ENCODE results near the gene CANX.
"Not testable (repeated sequence)": the region's sequence is repeated elsewhere in the genome, so short reads cannot be mapped to it uniquely, and the experiment has no call there.

Gene CANX

GRCh38 chr5:179734536-179735164 is 35.9 kb downstream of the CANX start:
- CTCF ChIA-PET, result no interaction called here
- H3K27ac ChIP-seq, result no peak overlapping the region
- POLR2A ChIA-PET (ENCODE audit: low non-redundant PET), result no interaction called here
- TF ChIP-seq, protein P1, sequence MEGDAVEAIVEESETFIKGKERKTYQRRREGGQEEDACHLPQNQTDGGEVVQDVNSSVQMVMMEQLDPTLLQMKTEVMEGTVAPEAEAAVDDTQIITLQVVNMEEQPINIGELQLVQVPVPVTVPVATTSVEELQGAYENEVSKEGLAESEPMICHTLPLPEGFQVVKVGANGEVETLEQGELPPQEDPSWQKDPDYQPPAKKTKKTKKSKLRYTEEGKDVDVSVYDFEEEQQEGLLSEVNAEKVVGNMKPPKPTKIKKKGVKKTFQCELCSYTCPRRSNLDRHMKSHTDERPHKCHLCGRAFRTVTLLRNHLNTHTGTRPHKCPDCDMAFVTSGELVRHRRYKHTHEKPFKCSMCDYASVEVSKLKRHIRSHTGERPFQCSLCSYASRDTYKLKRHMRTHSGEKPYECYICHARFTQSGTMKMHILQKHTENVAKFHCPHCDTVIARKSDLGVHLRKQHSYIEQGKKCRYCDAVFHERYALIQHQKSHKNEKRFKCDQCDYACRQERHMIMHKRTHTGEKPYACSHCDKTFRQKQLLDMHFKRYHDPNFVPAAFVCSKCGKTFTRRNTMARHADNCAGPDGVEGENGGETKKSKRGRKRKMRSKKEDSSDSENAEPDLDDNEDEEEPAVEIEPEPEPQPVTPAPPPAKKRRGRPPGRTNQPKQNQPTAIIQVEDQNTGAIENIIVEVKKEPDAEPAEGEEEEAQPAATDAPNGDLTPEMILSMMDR (conservative IDR thresholded peaks at IDR 0.05; ENCODE audit: low read depth), result no peak
- no peak for DNase-seq (ENCODE audit: low spot score)

DNA sequence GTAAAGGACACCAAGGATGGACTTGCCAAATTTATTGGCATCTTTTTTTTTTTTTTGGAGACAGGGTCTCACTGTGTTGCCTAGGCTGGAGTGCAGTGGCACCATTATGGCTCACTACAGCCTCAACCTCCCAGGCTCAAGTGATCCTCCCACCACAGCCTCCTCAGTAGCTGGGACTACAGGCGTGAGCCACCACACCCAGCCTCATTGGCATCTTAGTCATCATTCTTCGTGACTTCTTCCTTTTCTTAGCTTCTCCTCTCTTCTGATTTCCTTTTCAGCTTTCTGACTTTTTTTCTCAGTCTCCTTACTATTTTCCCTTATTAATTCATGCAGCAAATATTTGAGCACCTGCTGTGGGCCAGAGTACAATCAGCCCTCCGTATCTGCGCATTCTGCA is 40.0 kb downstream of the CANX start:
- TF ChIP-seq, protein P1 (conservative IDR thresholded peaks at IDR 0.05; ENCODE audit: low read depth), result no peak
- DNase-seq (ENCODE audit: low spot score), result no peak
- ChIA-PET POLR2A (ENCODE audit: low non-redundant PET) (interaction anchor here (0.7 kb wide), 1 partner anchor 79 kb away, joined by 4 read pairs; no protein-coding TSS in a partner anchor), CTCF (interaction anchor here (0.7 to 1.3 kb wide), 2 partner anchors 25 to 75 kb away, joined by 3 to 5 read pairs; no protein-coding TSS in a partner anchor)
- no peak overlapping the region for H3K27ac ChIP-seq

GRCh38 chr5:179744106-179744505 is 45.3 kb downstream of the CANX start:
- POLR2A ChIA-PET (ENCODE audit: low non-redundant PET); H3K27ac ChIP-seq; DNase-seq (ENCODE audit: low spot score); CTCF ChIA-PET: not testable (repeated sequence)

DNA sequence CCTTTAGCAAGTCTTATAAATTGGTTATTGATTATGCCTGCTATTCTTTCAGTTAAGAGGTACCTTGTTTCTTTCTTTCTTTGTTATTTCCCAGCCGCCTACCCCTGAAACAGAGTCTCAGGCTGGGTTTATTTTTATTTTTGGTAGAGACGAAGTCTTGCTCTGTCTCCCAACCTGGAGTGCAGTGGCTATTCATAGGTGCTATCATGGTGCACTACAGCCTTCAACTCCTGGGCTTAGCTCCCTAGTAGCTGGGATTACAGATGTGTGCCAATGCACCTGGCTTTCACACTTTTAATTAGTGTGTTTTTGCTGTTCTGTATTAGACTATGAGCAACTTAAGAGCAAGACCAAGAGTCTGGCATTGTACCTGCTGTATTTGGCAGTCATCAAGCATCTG is 48.1 kb downstream of the CANX start:
- ChIA-PET CTCF (interaction anchor here (0.8 kb wide), 1 partner anchor 16 kb away, joined by 4 read pairs; no protein-coding TSS in a partner anchor), POLR2A (ENCODE audit: low non-redundant PET) (no interaction called here)

GRCh38 chr5:179747811-179748210 is 49.0 kb downstream of the CANX start:
- ChIA-PET CTCF (no interaction called here), POLR2A (ENCODE audit: low non-redundant PET) (no interaction called here)
- H3K27ac ChIP-seq, result no peak overlapping the region
- DNase-seq (ENCODE audit: low spot score), result no peak
- TF ChIP-seq, protein P1 (conservative IDR thresholded peaks at IDR 0.05; ENCODE audit: low read depth), result no peak

More for the DNA sequence above, 48.1 kb downstream of the CANX start:
- TF ChIP-seq, protein P1 (conservative IDR thresholded peaks at IDR 0.05; ENCODE audit: low read depth), result no peak
- H3K27ac ChIP-seq, result no peak overlapping the region
- no peak for DNase-seq (ENCODE audit: low spot score)

- TF ChIP-seq, protein P1 (conservative IDR thresholded peaks at IDR 0.05; ENCODE audit: low read depth), result no peak
- no peak for DNase-seq (ENCODE audit: low spot score)
- ChIA-PET POLR2A (ENCODE audit: low non-redundant PET) (no interaction called here), CTCF (interaction anchor here (0.9 to 1.3 kb wide), 3 partner anchors 13 to 72 kb away, joined by 3 to 8 read pairs (median 5); no protein-coding TSS in a partner anchor)
- H3K27ac ChIP-seq, result no peak overlapping the region
These were observed 51.2 kb downstream of the CANX start for GRCh38 chr5:179749857-179750508.

- H3K27ac ChIP-seq, result no peak overlapping the region
- TF ChIP-seq, protein P1 (conservative IDR thresholded peaks at IDR 0.05; ENCODE audit: low read depth), result no peak
- ChIA-PET CTCF (interaction anchor here (1.5 kb wide), 1 partner anchor 9 kb away, joined by 10 read pairs; no protein-coding TSS in a partner anchor), POLR2A (ENCODE audit: low non-redundant PET) (no interaction called here)
- DNase-seq (ENCODE audit: low spot score), result no peak
These were observed 55.2 kb downstream of the CANX start for GRCh38 chr5:179753971-179754370.
